GM21528 (cell line): ENCODE measurements around the gene CEBPG.

Experiments
- ATAC-seq: cut with Tn5 transposase; IDR thresholded peaks from one replicate; pipeline ENCODE4 v1.9.1; 2021; ENCODE audit warnings: mild to moderate bottlenecking, moderate library complexity; ENCODE audit not compliant: unreplicated experiment, low FRiP score

Gene CEBPG

DNA sequence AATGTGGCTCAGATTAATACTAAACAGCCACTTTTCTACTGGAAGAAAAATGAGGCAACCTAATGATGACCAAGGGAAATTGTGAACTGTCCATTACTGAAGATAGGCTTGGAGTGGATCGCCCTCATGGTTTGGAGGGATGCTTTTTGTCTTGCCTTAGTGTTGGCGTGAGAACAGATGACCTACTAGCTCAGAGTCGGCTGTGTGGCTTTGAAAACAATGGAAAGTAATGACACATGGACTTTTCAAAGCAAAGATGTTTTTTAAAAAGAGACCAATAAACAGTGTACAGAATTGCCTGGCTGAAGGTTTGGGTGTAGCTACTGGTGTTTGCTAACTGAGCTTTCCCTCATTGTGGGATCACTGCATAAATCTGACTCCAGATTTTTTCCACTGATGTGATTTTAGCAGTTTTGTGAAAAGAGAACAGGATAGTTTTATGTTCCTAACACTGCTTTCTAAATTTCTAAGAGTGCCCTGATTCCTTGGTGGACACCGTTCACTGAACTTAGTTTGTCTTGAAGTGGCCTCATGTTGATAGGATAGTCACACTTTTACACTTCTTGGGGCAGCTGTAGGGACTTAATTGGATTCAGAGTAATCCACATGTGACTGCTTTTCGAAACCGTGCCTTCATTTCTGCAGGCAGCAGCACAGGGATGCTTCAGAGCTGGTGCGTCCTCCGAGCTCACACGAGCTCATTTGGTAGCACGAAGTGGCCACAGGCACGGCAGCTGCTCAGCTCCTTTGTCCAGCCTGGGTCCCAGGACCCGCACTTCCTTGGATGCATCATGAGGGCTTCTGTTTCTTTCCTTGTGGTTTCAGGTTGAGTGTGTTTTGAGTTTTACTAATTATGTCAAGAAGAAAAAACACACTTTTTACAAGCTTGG lies 4.3 kb downstream of the CEBPG start:
- ATAC-seq = no peak

DNA sequence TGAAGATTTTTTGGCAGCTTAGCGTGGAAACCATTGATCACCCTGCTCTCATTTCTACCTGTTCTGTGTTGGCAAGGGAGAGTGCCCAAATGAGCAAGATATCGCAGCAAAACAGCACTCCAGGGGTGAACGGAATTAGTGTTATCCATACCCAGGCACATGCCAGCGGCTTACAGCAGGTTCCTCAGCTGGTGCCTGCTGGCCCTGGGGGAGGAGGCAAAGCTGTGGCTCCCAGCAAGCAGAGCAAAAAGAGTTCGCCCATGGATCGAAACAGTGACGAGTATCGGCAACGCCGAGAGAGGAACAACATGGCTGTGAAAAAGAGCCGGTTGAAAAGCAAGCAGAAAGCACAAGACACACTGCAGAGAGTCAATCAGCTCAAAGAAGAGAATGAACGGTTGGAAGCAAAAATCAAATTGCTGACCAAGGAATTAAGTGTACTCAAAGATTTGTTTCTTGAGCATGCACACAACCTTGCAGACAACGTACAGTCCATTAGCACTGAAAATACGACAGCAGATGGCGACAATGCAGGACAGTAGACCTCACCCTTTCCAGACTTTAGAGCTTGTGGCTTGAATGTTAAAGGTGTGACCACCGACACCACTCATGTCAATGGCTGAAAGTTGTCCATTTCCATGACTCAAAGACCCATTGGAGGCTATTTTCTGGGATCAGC lies 5.8 kb downstream of the CEBPG start:
- ATAC-seq = no peak

DNA sequence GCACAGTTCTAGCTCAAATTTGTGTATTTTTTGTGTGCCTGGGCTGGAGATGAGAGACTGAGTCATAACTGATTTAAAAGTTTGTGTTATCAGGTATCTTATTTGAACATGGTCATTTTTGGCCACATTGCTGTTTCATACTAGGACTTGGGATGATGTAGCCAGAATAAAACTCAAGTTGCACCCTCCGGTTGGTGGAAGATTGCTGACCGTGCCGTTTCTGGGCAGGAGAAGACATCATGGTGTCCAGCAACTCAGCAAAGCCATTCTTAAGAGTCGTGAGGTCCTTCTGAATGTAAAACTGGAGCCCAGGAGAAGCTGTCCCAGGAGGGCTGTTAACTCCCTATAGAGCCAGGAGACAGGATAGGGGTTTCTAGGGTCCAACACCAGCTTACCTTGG lies 7.6 kb downstream of the CEBPG start:
- ATAC-seq = no peak

DNA sequence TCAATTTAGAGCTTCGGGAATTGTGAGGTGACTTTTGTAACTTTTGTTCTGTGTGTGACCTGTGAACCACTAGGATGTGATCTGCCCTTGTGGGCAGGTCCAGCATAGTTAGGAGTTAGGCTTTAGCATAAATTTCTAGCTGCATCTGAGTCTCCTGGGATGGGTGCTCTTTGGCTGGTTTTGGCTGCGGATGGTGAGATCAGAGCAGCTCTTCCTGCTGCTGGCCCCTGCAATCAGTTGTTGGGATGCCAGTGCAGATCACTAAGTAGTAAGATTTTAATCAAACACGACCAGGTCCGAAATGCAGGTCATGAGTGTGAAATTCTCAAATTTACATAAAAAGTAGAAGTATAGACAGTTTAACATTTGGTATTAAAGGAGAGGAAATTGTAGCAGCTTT lies 8.5 kb downstream of the CEBPG start:
- no peak for ATAC-seq

DNA sequence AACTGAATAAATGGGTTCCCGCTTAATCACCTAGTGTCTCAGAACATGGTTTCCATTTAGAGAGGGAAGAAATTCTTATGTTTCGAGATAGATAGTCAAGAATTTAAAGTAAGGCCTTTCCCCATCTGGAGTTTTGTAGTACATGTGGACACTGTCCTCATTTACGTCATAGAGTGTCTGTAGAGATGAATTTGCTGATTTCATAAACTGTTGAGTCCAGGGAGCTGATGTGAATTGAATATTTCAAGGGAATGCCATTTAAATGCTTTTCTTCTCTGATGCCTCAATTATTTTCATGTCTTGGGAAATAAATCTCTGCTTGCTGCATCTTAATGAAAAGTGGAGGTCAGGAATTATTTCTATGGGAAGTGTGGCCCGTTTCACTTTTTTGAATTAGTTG lies 9.5 kb downstream of the CEBPG start:
- no peak for ATAC-seq

DNA sequence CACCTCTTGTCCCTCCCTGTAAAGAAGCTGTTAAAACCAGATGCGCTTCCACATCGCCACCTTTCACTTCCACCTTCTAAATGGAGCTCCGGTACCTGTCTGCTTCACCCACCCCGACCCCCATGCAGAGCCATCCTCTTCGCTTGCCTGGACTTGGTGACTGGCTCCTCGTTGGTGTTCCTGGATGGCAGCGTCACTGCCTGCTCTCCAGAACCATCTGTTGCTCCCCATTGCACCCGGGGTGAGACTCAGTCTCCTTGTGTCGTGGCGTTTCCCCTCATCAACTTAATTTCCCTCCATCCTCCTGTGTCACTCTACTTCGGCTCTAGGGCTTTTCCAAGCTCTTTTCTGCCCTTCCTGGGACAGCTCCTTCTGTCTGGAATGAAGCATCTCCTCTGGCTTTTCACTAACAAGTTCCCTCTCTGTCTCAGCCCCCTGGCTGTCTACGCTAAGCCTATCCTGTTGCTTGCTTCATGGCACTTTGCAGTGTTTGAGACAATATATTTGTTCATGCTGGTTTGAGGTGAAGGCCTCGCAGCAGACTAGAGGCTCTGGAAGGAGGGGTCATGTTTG lies 10.3 kb downstream of the CEBPG start:
- ATAC-seq = no peak

DNA sequence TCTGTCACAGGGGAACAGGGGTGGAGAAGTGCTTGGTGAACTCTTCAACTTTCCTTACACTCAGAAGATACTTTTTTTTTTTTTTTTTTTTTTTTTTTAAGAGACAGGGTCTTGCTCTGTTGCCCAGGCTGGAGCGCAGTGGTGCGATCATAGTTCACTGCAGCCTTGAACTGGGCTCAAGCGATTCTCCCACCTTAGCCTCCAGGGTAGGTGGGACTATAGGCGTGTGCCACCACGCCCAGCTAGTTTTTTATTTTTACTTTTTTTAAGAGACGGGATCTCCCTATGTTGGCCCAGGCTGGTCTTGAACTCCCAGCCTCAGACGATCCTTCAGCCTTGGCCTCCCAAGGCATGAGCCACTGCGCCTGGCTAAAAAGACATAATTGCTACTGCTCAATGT lies 11.5 kb downstream of the CEBPG start:
- ATAC-seq = no peak

DNA sequence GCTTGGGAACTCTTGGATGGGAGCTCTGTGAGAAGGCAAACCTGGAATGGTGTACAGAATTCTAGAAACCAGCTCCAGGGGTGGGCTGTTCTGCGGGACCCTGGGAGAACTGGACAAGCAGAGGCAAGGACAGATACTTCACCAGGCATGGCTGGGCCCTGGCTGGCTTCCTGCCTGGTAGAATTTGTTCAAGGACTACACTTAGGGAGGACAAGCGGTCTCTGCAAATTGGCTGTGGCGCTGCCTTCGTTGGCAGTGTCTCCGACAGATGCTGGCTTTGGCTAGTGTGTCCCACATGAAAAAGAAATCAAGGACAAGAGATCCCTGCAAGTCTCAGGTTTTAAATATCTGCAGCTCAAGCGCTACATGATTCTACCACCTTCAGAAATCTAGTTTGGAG lies 12.4 kb downstream of the CEBPG start:
- no peak for ATAC-seq

DNA sequence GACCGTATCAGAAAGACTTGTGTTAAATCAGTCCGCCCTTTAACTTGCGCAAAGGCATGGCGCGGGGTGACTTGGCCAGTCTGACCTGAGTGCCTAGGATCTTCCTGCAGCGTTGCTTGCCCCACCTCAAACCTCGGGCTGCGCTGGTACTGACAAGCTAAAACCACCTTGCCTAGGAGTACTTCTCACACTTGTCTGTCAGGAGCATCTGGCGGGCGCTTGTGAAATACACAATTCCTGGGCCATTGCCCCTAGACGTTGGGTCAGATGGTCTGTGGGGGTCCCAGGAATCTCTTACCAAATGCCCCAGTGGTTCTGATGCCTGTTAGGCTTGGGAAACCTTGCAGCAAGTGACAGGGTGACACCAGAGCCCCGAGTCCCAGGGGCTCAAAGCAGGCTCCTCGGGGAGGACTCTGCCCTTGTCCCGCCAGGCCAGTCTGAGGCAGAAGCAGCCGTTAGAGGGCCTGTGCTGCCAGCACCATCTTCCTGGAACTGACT lies 12.9 kb downstream of the CEBPG start:
- no peak for ATAC-seq

DNA sequence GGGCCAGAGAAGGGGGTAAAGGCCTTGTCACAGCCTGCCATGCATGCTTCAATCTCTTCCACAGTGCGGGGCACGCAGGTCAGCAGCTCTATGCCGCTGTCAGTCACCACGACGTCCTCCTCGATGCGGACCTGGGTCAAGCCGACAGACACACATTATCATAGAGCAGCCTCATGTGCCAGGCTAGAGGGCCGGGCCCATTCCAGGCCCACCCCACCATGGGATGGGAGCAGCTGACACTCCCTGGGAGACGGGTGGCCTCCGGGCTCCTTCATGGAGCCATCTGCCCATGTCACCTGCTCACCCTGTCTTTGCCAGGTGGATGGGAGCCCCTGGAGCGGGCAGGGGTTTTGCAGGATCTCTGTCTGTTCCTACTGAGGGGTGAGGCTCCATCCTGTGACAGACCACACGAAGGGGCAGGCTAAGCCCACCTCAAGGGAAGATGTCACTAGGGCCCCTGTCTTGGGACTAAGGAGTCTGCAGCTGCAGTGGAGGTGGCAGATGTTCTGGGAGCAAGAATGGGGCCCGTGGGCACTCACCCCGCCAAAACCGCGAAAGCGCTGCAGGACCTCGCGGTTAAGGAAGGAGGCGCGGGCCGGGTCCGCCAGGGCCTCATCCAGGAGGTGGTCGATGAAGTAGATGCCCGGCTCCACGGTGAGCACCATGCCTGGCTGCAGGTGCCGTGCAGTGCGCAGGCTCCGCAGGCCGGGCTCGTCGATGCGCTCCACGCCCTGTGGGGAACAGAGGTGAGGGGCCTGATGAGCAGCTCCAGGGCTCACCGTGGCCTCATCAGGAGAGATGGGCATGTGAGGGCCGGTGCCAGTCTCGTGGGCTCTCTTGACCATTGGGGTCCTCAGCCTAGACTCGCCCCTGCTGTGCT lies 14.1 kb downstream of the CEBPG start:
- no peak for ATAC-seq

DNA sequence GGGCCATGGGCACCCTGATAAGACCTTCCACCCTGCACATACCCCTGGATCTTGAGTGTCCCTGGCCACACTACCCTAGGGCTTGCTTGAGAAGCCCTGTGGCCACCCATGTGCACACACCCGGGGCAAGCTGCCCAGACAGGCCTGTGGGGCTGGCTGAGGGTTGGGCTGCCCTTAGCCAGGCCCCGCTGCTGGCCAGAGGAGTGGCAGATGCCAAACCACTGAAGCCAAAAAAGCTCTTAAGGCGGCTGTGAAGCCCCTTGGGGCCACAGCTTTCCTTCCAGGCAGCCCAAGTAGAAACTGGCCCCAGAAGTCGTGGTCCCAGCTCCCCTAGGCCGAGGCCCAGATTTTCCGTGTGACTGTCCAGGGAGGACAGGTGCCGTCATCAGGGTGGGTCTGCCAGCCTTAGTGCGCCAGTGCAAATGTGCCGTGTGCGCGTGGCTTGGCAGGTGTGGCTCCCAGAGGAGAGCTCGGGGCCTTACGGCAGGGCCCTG lies 14.8 kb downstream of the CEBPG start:
- ATAC-seq = no peak

DNA sequence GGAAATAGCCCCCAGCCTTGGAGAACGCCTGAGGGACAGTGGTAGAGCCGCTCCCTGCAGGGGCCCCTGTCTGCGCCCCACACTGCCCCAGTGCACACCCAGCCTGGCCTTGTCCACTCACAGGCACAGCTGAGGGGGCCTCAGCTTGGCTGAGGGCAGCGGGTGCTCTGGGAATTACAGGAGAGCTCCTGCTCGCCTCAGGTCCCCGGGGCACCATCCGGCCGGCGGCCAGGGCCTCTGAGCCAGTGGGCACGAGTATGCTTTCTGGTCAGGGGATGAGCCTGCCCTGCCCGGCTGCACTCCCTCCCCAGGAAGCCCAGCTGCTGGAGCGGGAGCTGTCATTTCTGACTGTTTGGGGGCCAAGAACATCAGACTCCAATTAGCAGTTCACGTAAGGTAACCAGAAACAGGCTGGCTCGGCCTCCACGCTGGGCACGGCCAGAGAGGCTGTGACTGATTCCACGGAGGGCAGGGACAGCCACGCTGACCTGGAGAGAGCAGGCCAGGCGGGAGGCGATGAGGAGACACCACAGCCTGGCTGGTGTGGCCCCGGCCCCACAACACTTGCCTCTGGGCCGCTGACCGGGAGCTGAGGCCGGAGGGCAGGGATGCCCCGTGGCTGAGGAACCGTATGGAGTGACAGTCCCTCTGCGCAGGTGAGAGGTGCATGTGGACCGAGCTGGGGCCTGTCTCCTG lies 15.4 kb downstream of the CEBPG start:
- ATAC-seq = no peak

DNA sequence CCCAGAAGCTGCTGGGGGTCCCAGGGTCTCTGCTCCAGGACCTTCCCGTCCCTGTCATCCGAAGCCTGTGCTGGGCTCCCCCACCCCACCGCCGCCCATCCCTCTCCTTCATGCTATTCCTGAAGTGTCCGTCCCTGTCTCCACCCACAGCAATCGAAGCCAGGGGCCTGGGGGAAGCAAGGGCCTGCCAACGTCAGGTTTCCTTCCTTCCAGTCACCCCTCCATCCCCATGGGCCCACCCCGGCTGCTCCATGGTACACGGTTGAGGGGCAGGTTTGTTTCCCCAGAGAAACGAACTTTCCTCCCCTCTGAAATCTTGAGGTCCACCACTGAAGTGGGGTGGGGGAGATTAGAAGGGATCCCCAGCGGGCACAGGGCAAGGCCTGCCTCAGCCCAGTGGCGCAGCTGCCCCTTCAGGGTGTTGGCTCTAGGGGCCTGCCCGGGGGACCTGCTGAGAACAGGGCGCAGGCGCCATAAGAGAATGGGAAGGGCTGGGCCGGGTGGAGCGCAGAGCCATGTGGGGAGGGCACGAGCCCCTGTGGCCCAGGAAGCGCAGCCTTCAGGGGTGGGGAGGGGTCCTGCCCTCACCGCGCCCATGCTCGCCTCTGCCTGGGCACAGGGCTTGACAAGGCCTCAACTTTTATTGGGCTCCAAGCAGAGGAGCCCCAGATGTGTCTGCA lies 16.1 kb downstream of the CEBPG start:
- ATAC-seq = no peak

DNA sequence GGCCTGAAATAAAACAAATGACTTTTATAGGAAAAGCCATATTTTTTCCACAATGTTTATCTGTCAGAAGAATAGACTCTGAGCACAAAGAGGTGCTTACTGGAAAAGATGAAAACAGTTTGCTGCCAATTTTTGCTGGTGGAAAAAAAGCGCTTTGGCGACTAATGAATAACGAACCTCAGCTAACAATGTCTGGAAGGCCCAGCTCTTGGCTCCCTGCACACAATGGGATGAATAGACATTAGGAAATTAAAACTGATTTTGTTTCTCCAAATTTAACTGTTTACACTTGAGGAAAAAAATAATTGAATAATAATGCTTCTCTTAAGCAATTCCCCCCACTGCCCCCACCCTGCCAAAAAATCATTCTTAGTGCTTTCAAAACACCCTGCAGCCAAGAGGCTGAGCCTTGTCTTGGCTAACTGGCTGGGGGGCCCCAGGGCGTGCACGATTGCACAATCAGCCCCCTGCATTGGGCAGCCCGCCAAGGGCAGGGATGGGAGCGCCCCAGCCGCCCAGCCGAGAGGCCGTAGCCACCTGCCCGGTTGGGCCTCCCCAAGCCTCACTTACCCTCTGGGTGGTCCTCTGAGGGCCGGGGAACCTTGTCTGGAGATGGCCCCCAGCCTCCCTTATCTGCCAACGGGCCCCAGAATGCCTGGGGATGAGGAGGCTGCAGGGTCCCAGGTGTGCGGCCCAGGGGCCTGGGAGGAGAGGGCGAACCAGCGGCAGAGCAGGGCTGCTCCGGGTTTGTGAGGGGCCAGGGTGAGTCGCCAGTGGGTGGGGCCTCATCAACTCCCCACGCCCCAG lies 16.8 kb downstream of the CEBPG start:
- no peak for ATAC-seq

DNA sequence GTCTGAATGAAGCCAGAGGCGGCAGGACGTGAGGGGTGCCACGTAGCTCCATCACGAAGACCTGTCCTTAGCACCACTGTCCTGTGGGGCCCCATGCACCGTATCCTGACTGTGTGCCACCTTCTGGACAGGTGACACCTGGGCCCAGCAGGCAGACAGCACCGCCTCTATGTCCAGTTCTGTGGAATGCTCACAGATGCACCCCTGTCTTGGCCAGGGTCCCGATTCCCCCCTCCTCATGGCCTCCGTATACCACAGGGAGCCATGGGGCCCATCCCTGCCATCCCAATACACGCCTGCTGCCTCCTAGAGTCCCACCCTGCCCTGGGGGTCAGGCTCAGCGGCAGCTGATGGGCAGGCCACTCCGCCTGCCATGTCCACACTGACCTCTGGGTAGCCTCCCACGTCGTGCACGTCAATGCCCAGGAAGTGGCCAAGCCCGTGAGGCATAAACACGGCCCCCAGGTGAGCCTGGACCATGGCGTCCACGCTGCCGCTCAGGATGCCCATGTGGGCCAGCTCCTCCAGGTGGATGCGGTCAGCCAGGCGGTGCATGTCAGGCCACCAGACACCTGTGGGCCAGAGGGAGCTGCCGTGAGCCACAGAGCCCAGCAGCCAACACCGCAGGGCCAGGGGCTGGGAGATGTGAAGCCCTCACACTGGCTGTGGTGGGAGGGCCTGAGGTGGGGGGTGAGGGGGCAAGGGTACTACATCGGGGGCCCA lies 17.6 kb downstream of the CEBPG start:
- no peak for ATAC-seq

DNA sequence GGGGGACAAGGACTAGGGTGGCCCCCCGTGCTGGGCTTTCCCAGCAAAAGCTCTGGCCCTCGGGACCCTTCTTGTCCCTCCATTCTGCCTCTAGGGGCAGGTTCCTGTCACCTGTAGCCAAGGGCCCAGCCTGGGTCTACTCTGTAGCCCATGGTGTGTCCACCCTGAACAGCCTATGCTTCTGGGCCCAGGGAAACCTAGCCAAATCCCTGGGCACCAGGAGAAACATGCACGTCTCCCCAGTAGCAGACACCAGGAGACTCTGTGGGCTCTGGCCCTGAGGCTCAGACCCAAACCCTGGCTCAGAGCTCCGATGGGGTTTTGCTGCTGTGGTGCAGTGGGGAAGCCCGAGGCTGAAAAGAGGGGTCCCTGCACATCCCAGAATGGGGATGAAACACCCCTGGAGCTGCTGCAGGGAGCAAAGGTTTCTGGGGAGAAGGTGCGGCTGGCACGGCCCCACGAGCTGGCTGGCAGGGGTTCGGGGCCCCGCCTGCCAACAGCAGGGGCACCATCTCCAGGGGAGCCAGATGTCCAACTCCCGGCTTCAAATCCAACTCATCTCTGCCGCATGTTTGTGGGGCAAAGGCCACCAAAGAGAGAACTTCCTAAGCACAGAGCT lies 18.2 kb downstream of the CEBPG start:
- no peak for ATAC-seq
